ES-I3 (cell line): ENCODE results near the gene ZDHHC12.
"Not testable (repeated sequence)": the region's sequence is repeated elsewhere in the genome, so short reads cannot be mapped to it uniquely, and the experiment has no call there.

Source experiments
- H3K36me3 ChIP-seq: 2 replicates; pipeline ENCODE4 v1.6.1; 2013; ENCODE audit warnings: mild to moderate bottlenecking, low read length, control low read depth, moderate library complexity; ENCODE audit not compliant: insufficient read depth
- H3K4me1 ChIP-seq: 2 replicates; pipeline ENCODE4 v1.6.1; 2013; ENCODE audit warnings: mild to moderate bottlenecking, control low read depth, low read length; ENCODE audit not compliant: insufficient read depth
- H3K9ac ChIP-seq: 2 replicates; pipeline ENCODE4 v1.6.1; 2013; ENCODE audit warnings: low read depth, mild to moderate bottlenecking, low read length, moderate library complexity
- H3K9me3 ChIP-seq: 2 replicates; pipeline ENCODE4 v1.6.1; 2013; ENCODE audit warnings: mild to moderate bottlenecking, low read length, moderate library complexity; ENCODE audit not compliant: control insufficient read depth, insufficient read depth

Gene ZDHHC12

DNA sequence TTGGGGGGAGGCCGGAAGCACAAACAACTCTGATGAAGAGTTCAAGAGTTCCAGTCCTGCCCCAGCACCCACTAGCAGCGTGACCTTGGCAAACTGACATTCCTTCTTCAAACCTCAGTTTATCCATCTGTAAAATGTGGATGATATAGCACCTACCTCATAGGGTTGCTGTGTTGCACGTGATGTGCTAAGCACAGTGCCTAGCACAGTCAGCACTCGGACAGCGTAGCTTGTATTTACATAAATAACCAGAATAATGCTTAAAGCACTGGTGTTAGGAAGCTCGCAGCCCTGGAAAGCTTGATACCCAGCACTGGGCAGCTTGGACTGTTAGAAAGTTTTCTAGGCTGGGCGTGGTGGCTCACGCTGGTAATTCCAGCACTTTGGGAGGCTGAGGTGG is 16.5 kb downstream of the ZDHHC12 start:
- Histone ChIP-seq H3K36me3 (no peaks in the 10 kb centered on the region), H3K9me3 (no peaks in the 10 kb centered on the region), H3K4me1 (no peaks in the 10 kb centered on the region; the same call in 1 of the 2 replicates), H3K9ac (no peak overlapping the region)

DNA sequence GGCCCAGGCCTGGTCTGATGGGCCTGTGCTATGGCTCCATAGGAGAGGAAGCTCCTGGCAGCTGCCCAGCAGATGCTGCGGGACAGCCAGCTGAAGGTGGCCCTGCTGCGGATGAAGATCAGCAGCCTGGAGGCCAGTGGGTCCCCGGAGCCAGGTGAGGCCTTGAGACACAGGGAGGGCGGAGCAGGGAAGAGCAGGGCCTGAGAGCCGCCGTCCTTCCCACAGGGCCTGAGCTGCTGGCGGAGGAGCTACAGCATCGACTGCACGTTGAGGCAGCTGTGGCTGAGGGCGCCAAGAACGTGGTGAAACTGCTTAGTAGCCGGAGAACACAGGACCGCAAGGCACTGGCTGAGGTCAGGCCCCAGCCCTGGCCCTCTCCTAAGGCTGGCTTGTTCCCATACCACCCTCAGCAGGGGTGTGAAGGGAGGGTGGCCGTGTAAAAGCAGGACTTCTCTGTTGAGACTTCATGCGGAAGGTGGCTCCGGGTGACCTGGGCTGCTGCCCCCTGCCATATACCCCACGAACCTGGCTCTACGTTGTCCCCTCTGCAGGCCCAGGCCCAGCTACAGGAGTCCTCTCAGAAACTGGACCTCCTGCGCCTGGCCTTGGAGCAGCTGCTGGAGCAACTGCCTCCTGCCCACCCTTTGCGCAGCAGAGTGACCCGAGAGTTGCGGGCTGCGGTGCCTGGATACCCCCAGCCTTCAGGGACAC is 17.1 kb downstream of the ZDHHC12 start:
- Histone ChIP-seq H3K9ac (no peak overlapping the region), H3K36me3 (no peaks in the 10 kb centered on the region), H3K9me3 (no peaks in the 10 kb centered on the region), H3K4me1 (no peaks in the 10 kb centered on the region; the same call in 1 of the 2 replicates)

DNA sequence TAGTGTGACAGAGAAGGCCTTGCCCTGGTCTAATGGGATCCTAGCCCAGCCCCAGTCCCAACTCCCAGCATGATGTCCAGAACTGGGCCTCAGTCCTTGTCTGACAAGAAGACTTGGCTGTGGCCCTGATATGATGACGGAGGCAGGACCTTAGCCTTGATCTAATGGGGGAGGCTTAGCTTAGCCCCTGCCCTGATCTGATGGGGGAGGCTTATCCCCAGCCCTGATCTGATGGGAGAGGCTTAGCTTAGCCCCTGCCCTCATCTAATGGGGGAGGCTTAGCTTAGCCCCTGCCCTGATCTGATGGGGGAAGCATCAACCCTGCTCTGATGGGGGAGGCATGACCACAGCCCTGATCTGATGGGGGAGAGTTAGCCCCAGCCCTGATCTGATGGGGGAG is 17.9 kb downstream of the ZDHHC12 start:
- Histone ChIP-seq H3K36me3 (no peaks in the 10 kb centered on the region), H3K9ac (no peak overlapping the region), H3K4me1 (no peaks in the 10 kb centered on the region; the same call in 1 of the 2 replicates), H3K9me3 (no peaks in the 10 kb centered on the region)

DNA sequence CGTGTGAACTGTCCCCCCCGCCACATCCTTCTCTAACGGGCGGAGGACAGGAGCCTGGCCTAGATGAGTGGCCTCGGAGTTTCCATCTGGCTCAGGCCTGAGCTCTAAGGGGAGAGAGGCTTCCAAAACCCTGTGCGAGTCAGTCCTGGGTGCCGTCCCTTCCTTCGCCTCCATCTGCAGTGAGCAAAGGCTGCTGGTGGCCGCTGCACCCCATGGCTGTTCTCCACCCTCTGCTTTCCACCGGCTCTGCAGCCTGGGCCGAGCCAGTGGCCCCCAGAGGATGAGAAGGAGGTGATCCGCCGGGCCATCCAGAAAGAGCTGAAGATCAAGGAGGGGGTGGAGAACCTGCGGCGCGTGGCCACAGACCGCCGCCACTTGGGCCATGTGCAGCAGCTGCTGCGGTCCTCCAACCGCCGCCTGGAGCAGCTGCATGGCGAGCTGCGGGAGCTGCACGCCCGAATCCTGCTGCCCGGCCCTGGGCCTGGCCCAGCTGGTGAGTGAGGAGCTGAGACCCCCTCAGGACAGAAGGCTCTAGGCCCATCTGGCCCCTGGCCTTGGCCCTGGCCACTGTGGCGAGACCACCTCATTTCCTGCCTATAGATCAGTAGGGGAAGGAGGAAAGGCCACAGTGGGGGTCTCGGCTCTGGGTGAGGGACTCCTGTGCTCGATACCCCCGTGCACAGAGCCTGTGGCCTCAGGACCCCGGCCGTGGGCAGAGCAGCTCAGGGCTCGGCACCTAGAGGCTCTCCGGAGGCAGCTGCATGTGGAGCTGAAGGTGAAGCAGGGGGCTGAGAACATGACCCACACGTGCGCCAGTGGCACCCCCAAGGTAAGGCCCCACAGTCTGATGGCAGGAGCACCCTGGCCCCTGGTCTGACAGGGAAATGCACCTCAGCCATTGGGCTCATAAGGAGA is 18.6 kb downstream of the ZDHHC12 start:
- H3K36me3 ChIP-seq = no peaks in the 10 kb centered on the region
- no peak overlapping the region for H3K9ac ChIP-seq
- no peaks in the 10 kb centered on the region for H3K9me3 ChIP-seq
- H3K4me1 ChIP-seq = no peaks in the 10 kb centered on the region; the same call in 1 of the 2 replicates

DNA sequence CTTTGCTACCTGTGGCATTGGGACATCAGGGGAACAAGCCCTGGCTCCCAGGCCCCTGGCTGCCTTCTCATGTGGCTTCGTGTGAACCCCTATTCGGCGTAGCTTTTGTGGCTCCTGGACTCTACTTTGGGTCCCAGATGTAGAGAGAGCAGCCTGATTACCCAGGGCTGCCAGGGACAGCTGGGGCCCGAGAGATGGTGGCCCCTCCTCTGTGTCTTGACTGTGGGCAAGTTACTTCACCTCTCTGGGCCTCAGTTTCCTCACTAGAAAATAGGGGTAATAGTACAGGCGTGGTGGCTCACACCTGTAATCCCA is 19.6 kb downstream of the ZDHHC12 start:
- H3K9ac ChIP-seq = no peak overlapping the region
- no peaks in the 10 kb centered on the region; the same call in 1 of the 2 replicates for H3K4me1 ChIP-seq

DNA sequence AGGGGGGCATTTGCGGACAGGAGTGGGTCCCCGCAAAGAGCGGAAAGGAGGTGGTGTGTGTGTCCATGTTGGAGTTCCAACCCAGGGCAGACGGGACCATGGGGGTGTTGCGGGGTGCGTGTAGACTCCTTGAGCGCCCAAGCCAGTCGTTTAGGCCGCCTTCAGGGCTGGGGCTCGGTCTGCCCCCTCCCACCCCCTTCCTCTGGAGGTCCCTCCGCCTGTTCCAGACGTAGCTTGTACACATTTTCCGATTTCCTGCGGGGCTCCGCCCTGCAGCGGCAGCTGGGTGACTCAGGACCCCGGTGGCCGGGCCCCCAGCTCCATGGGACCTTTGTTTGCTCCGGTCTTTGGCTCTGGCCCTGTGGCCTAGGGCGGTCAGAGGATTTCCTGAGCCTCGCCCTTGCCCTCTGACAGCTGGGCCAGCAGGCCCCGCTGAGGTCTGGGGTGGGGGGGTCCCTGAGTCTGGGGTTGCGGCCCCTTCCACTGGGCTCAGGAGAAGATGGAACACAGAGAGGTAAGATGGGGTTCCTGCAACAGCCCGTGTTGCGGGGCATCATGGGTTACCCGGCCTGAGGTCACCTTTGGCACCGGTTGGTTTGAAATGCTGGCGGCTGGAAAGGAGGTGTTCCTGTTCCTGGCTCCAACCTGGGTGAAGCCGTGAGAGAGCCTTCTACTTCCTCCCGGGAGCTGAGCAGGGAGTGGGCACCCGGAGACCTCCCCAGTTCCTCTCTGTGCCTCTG is 20.1 kb downstream of the ZDHHC12 start:
- no peaks in the 10 kb centered on the region for H3K36me3 ChIP-seq
- peak overlapping the region; percentile 72 for H3K9ac ChIP-seq
- H3K9me3 ChIP-seq = no peaks in the 10 kb centered on the region
- H3K4me1 ChIP-seq = no peaks in the 10 kb centered on the region; the same call in 1 of the 2 replicates

More for the DNA sequence above, 19.6 kb downstream of the ZDHHC12 start:
- H3K9me3 ChIP-seq = no peaks in the 10 kb centered on the region
- no peaks in the 10 kb centered on the region for H3K36me3 ChIP-seq

DNA sequence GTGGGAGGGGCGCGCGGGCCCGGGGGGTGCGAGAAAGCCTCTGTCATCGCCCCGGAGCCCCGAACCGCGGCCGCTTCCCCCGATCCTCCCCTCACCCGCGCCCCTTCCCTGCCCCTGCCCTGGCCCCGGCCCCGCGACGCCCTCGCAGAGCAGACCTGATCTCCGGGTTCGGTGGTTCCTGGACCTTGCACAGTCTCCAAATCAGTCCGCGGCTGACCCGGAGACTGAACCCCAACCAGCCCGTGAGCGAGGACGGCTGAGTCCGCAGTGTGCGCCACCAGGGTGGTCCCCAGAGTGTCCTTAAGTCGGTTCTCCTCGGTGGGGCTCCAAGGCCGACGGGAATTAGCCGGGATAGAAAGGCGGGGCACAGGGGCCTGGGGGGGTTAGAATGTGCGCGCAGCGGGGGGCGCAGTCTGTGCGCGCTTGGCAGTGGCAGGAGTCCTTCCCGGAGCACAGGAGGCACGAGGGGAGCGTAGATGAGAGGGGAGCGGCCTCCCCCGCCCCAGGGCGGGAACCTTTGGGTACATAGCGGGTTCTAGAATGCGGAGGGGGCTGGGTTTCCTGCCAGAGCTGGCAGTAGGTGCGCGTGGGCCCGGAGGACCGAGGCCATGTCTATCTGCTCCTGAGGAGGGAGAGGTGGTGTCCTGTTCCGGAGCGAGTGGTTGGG is 20.8 kb downstream of the ZDHHC12 start:
- Histone ChIP-seq H3K36me3 (no peaks in the 10 kb centered on the region), H3K9me3 (no peaks in the 10 kb centered on the region), H3K4me1 (no peaks in the 10 kb centered on the region; the same call in 1 of the 2 replicates), H3K9ac (peak overlapping the region; percentile 72)

DNA sequence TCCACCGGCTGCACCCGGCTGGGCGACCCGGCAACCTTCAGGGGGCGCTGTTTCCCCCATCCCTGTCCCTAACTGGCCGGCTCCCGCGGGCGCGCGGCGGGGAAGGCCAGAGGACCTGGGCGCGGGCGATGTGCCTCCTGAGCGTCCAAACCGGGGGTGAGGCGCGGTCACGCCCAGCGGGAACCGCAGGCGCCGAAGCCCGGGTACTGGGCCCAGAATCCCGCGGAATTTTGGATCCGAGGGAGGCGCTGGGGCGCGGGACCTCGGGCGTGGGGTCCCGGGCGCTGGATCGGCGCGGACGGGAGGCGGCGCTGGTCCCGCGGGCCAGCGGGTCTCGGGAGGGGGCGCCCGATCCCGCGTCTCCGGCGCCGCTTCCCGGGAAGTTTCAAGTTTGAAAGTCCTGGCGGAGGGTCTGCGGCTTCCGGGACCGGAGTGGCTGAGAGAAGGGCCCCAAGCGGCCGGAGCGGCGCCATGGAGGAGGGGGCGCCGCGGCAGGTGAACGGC is 21.4 kb downstream of the ZDHHC12 start, which contains the start of gene PKN3:
Gene PKN3 (plus strand): TSS at position 59 of the 504 bp plus-strand sequence. CDS start 413 bp downstream, at position 472.
- no peaks in the 10 kb centered on the region for H3K36me3 ChIP-seq
- H3K9me3 ChIP-seq = no peaks in the 10 kb centered on the region
- peak within 1 kb of the TSS; percentile 72 for H3K9ac ChIP-seq
- no peaks in the 10 kb centered on the region; the same call in 1 of the 2 replicates for H3K4me1 ChIP-seq

DNA sequence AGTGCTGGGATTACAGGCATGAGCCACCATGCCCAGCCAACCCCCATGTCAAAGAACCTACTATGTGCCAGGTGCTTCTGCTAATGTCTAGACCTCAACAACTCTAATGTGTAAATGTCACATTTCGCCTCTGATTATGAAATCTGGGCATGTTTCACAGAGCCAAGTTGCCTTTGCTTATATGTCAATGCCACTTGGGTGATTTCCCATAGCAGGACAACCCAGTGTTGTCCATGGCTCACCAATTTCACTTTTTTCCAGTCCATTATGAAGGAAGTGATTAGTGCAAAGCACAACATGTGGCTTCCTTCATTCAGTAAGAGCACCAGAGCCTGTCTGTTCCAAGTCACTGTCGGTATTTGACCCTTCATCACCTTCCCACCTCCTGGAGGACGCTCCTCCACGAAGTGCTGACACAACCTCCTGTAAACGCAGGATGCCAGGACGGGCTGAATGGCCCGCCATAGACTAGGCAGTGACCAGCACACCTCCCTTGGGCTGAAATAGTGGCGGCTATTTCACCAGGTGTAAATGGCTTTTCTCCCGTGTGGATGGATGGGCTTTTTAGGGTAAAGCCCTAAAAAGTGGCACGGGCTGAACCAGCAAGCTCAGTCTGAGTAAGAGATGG is 22.6 kb downstream of the ZDHHC12 start:
- no peaks in the 10 kb centered on the region for H3K9me3 ChIP-seq
- no peaks in the 10 kb centered on the region; the same call in 1 of the 2 replicates for H3K4me1 ChIP-seq
- H3K9ac ChIP-seq = no peak overlapping the region
- H3K36me3 ChIP-seq = peaks cover 4% of the 10 kb centered on the region

DNA sequence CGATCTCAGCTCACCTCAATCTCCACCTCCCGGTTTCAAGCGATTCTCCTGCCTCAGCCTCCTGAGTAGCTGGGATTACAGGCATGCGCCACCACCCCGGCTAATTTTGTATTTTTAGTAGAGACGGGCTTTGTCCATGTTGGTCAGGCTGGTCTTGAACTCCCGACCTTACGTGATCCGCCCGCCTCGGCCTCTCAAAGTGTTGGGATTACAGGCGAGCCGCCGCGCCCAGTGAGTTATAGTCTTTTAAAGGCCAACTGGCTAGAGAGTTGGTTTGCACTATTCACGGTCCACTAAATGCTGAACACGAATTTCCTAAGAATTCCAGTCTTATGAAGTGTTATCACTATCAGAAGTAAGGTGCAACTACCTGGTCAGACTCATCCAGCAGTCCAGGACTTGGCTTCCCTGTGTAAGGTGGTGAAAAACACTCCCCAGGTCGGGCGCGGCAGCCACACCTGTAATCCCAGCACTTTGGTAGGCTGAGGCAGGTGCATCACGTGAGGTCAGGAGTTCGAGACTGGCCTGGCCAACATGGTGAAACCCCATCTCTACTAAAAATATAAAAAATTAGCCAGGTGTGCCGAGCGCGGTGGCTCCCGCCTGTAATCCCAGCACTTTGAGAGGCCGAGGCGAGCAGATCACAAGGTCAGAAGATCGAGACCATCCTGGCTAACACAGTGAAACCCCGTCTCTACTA is 24.7 kb downstream of the ZDHHC12 start:
- H3K9me3 ChIP-seq, H3K9ac ChIP-seq, H3K4me1 ChIP-seq: not testable (repeated sequence)
- peaks cover 14% of the 10 kb centered on the region for H3K36me3 ChIP-seq

DNA sequence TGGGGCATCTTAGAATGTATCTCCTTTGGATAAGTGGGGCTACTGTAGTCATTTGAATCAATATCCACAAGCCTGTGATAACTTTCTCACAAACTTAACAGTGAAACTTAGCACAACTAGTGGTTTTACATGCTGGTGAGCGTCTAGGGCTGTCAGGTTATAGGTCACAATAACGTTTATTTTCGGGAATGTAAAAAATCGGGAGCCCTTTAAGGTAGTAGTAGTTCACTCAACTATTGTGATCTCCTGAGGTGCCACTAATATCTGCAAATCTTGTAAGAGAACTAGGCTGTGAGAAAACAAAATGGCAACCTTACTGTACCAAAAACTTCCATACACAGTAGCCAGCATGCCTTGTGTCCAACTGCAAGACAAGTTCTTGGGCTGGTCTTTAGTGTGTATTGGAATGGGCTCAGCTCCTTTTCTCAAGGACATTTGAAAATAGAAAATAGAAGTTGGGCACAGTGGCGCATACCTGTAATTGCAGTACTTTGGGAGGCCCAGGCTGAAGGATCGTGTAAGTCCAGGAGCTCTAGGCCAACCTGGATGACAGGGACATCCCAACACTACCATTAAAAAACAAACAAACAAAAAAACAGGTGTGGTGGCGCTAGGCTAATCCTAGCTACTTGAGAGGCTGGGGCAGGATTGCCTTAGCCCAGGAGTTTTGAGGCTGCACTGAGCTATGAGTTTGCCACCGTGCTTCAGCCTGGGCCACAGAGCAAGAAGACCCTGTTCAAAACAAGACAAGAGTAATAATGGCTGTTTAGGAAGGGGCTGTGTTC is 26.8 kb downstream of the ZDHHC12 start:
- no peak overlapping the region for H3K9ac ChIP-seq
- no peaks in the 10 kb centered on the region for H3K9me3 ChIP-seq
- H3K36me3 ChIP-seq = peaks cover 33% of the 10 kb centered on the region
- no peaks in the 10 kb centered on the region for H3K4me1 ChIP-seq

DNA sequence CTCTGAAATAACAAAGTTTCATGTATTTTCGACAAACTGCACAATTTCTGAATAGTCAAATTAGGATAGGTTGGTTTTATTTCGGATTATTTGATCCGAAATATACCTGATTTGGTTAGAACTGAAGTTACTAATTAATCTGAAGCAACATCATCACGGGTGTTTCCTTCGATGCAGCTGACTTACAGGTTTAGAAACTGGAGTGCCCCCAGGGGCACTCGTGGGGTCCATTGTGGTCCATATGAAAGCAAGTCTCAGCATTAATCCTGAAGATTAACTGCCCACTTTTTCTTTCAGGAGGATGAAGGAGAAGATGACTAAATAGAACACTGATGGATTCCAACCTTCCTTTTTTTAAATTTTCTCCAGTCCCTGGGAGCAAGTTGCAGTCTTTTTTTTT is 29.6 kb downstream of the ZDHHC12 start:
- H3K9me3 ChIP-seq = no peaks in the 10 kb centered on the region
- H3K4me1 ChIP-seq = 0 out of 2 replicates have a peak, but pooled peaks cover 4% of the 10 kb centered on the region
- peaks cover 37% of the 10 kb centered on the region for H3K36me3 ChIP-seq
- H3K9ac ChIP-seq = no peak overlapping the region
